ENCODE data around the gene TXNRD3.

TXNRD3 gene

DNA sequence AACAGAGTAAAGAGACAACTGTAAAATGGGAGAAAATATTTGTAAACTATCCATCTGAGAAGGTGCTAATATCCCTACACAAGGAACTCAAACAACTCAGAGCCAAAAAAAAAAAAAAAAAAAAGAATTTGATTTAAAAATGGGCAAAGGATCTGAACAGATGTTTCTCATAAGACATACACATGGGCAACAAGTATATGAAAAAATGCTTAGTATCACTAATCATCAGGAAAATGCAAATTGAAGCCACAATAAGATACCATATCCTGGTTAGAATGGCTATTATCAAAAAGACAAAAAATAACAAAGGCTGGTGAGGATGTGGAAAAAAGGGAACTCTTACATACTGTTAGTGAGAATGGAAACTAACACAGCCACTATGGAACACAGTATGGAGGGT, 36.2 kb downstream of the TXNRD3 start:
- H3K4me1 ChIP-seq (ENCODE audit: low read length) = no peaks in the 10 kb centered on the region
- no peaks in the 10 kb centered on the region for H3K9me3 ChIP-seq (ENCODE audit: insufficient read depth, low read length)
- no peak overlapping the region for H2AFZ ChIP-seq (ENCODE audit: low read depth, low read length)
- TF ChIP-seq EZH2phosphoT487 (IDR thresholded peaks at IDR 0.05; ENCODE audit: low read depth) (no peak), CTCF (IDR thresholded peaks at IDR 0.05; ENCODE audit: low read depth, low read length) (no peak)
- H3K4me2 ChIP-seq (ENCODE audit: low read length) = no peak overlapping the region
- no peaks in the 10 kb centered on the region for H4K20me1 ChIP-seq (ENCODE audit: insufficient read depth, low read length)
- H3K4me3 ChIP-seq (ENCODE audit: low read length) = no peak overlapping the region
- H3K36me3 ChIP-seq (replicated peaks; ENCODE audit: low read depth, low read length) = no peaks in the 10 kb centered on the region
- no peak overlapping the region for H3K27ac ChIP-seq (ENCODE audit: low read length)
- no peak overlapping the region for H3K9ac ChIP-seq (ENCODE audit: low read length)
- H3K27me3 ChIP-seq (ENCODE audit: low read depth, low read length) = peaks cover 3% of the 10 kb centered on the region; the same call in 1 of the 2 replicates
- H3K79me2 ChIP-seq (ENCODE audit: low read length) = no peaks in the 10 kb centered on the region

GRCh38 chr3:126618021-126618420, 36.9 kb downstream of the TXNRD3 start:
- Histone ChIP-seq H3K4me3 (ENCODE audit: low read length) (no peak overlapping the region), H3K36me3 (replicated peaks; ENCODE audit: low read depth, low read length) (no peaks in the 10 kb centered on the region), H3K9ac (ENCODE audit: low read length) (no peak overlapping the region), H3K27me3 (ENCODE audit: low read depth, low read length) (peaks cover 8% of the 10 kb centered on the region), H3K9me3 (ENCODE audit: insufficient read depth, low read length) (no peaks in the 10 kb centered on the region), H2AFZ (ENCODE audit: low read depth, low read length) (no peak overlapping the region), H3K4me1 (ENCODE audit: low read length) (no peaks in the 10 kb centered on the region), H3K4me2 (ENCODE audit: low read length) (no peak overlapping the region), H3K79me2 (ENCODE audit: low read length) (no peaks in the 10 kb centered on the region), H4K20me1 (ENCODE audit: insufficient read depth, low read length) (no peaks in the 10 kb centered on the region), H3K27ac (ENCODE audit: low read length) (no peak overlapping the region)
- TF ChIP-seq EZH2phosphoT487 (IDR thresholded peaks at IDR 0.05; ENCODE audit: low read depth) (no peak), CTCF (IDR thresholded peaks at IDR 0.05; ENCODE audit: low read depth, low read length) (no peak)

- Histone ChIP-seq H4K20me1 (ENCODE audit: insufficient read depth, low read length) (no peaks in the 10 kb centered on the region), H3K36me3 (replicated peaks; ENCODE audit: low read depth, low read length) (no peaks in the 10 kb centered on the region), H3K4me3 (ENCODE audit: low read length) (no peak overlapping the region), H3K9ac (ENCODE audit: low read length) (no peak overlapping the region), H3K79me2 (ENCODE audit: low read length) (no peaks in the 10 kb centered on the region), H2AFZ (ENCODE audit: low read depth, low read length) (no peak overlapping the region), H3K4me2 (ENCODE audit: low read length) (no peak overlapping the region), H3K27ac (ENCODE audit: low read length) (no peak overlapping the region), H3K27me3 (ENCODE audit: low read depth, low read length) (peaks cover 11% of the 10 kb centered on the region), H3K9me3 (ENCODE audit: insufficient read depth, low read length) (no peaks in the 10 kb centered on the region), H3K4me1 (ENCODE audit: low read length) (no peaks in the 10 kb centered on the region)
- TF ChIP-seq EZH2phosphoT487 (IDR thresholded peaks at IDR 0.05; ENCODE audit: low read depth) = no peak
- no peak for TF ChIP-seq CTCF (IDR thresholded peaks at IDR 0.05; ENCODE audit: low read depth, low read length)
Measured at GRCh38 chr3:126617571-126617970, 37.4 kb downstream of the TXNRD3 start.

DNA sequence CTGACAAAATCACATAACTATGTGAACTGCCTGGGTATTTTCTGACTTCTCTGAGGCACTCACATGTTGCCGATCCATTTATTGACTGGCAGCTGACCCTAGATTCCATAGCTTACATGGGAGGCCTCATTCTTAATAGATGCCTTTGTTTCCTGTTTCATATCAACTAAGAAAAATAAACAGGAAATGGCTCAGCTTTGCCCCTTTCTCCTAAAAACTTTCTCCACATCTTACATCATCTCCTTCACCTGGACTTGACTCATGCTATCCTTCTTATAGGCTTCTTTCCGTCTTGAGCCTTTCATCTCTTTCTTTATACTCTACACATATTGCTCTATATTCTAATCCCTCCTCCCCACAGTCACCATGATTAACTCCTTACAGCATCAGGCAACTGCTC, 38.0 kb downstream of the TXNRD3 start:
- H3K9me3 ChIP-seq (ENCODE audit: insufficient read depth, low read length) = no peaks in the 10 kb centered on the region
- H3K4me3 ChIP-seq (ENCODE audit: low read length) = no peak overlapping the region
- no peak overlapping the region for H3K27ac ChIP-seq (ENCODE audit: low read length)
- no peaks in the 10 kb centered on the region for H3K36me3 ChIP-seq (replicated peaks; ENCODE audit: low read depth, low read length)
- H3K9ac ChIP-seq (ENCODE audit: low read length) = no peak overlapping the region
- no peak overlapping the region for H3K4me2 ChIP-seq (ENCODE audit: low read length)
- no peak for TF ChIP-seq EZH2phosphoT487 (IDR thresholded peaks at IDR 0.05; ENCODE audit: low read depth)
- no peak for TF ChIP-seq CTCF (IDR thresholded peaks at IDR 0.05; ENCODE audit: low read depth, low read length)
- no peaks in the 10 kb centered on the region for H4K20me1 ChIP-seq (ENCODE audit: insufficient read depth, low read length)
- no peaks in the 10 kb centered on the region for H3K4me1 ChIP-seq (ENCODE audit: low read length)
- H3K27me3 ChIP-seq (ENCODE audit: low read depth, low read length) = peaks cover 11% of the 10 kb centered on the region
- no peak overlapping the region for H2AFZ ChIP-seq (ENCODE audit: low read depth, low read length)
- H3K79me2 ChIP-seq (ENCODE audit: low read length) = no peaks in the 10 kb centered on the region
